ENCODE measurements around the gene PRSS12. TPM values are rescaled to one million over a fixed set of nuclear protein-coding genes. Genes with fewer than 3 reads are reported as not detected.

PRSS12 gene
- total RNA-seq, 1 experiment from 2014 or later: 5.4 TPM

DNA sequence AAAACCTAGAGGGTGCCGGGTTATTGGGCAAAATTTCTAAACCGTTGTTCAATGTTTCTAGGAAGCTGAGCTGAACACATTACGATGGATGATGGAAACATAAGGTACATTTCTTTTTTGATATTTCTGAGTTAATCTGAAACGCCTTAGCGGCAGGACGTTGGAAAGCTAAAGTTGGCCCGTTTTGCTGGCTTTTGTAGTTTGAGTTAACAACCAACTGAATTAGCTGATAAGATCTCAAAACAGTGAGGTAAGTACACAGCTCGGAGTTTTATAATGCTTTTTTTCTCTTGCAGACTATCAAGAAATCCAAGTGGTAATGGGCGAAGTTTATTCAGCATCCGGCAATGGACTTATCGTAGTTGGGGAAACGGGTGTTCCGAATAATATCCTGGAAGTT lies 73.5 kb downstream of the PRSS12 start:
- no peaks in the 10 kb centered on the region for H3K79me1 ChIP-seq (ENCODE audit: insufficient read depth, low read depth, low read length, poor library complexity, severe bottlenecking)
- no peak overlapping the region for H2BK15ac ChIP-seq (ENCODE audit: low read depth, low read length)
- H3K4me2 ChIP-seq (ENCODE audit: insufficient read depth, insufficient read length, low read length): peak overlapping the region; percentile 97
- Mint-ChIP-seq H3K9me3 (peaks cover 0 to 2% of the 10 kb centered on the region in 2 experiments; a peak in 1 of 5 replicates), H3K27me3 (ENCODE audit: low read depth) (no peaks in the 10 kb centered on the region; the same call in 1 of the 2 replicates), H3K27ac (peak overlapping the region; percentile 97 to 99 (median 98); a peak in 6 of 7 replicates), H3K4me3 (peak overlapping the region; percentile 85 to 95), H3K36me3 (ENCODE audit: insufficient read depth in 1 of 3, low read depth in 3 of 3) (peaks cover 11 to 32% (median 21%) of the 10 kb centered on the region in 3 experiments), H3K4me1 (peaks cover 16 to 27% of the 10 kb centered on the region in 2 experiments)
- TF ChIP-seq, protein P1, sequence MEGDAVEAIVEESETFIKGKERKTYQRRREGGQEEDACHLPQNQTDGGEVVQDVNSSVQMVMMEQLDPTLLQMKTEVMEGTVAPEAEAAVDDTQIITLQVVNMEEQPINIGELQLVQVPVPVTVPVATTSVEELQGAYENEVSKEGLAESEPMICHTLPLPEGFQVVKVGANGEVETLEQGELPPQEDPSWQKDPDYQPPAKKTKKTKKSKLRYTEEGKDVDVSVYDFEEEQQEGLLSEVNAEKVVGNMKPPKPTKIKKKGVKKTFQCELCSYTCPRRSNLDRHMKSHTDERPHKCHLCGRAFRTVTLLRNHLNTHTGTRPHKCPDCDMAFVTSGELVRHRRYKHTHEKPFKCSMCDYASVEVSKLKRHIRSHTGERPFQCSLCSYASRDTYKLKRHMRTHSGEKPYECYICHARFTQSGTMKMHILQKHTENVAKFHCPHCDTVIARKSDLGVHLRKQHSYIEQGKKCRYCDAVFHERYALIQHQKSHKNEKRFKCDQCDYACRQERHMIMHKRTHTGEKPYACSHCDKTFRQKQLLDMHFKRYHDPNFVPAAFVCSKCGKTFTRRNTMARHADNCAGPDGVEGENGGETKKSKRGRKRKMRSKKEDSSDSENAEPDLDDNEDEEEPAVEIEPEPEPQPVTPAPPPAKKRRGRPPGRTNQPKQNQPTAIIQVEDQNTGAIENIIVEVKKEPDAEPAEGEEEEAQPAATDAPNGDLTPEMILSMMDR (conservative IDR thresholded peaks at IDR 0.05): no peak
- no peak overlapping the region for H3K23ac ChIP-seq (ENCODE audit: insufficient read length, low read depth, low read length)
- no peak overlapping the region for H4K5ac ChIP-seq (ENCODE audit: insufficient read length, low read depth, low read length)
- H3K4ac ChIP-seq (ENCODE audit: low read depth, low read length): no peak overlapping the region
- peaks cover 5% of the 10 kb centered on the region; the same call in 1 of the 2 replicates for H3K79me2 ChIP-seq (ENCODE audit: insufficient read depth, low read length)
- no peaks in the 10 kb centered on the region for H4K20me1 ChIP-seq (ENCODE audit: control insufficient read depth, insufficient read depth, insufficient read length)
- H2AFZ ChIP-seq (ENCODE audit: low read length): no peak overlapping the region
- no peak overlapping the region for H2BK120ac ChIP-seq (ENCODE audit: low read depth, low read length, poor library complexity, severe bottlenecking)
- peak overlapping the region; percentile 79 for H3K56ac ChIP-seq (ENCODE audit: insufficient read length, low read depth, low read length)
- H3T11ph ChIP-seq (ENCODE audit: low read length): no peak overlapping the region
- no peak overlapping the region for H3K18ac ChIP-seq (ENCODE audit: insufficient read length, low read depth, low read length)
- no CpG with 5 or more reads among the region's 13 CpGs for WGBS (ENCODE audit: extremely low coverage, insufficient read length, low lambda C conversion rate)
- H3K14ac ChIP-seq (ENCODE audit: insufficient read depth, low read length): no peak overlapping the region
- H2BK5ac ChIP-seq (ENCODE audit: insufficient read length, low read length): no peak overlapping the region
- no peak for DNase-seq
- H2BK20ac ChIP-seq (ENCODE audit: low read depth, low read length, poor library complexity, severe bottlenecking): no peak overlapping the region
- H3K27ac ChIP-seq (ENCODE audit: insufficient read length, low read depth, low read length): peak overlapping the region; percentile 66
- H4K8ac ChIP-seq (replicated peaks; ENCODE audit: insufficient read length, low read depth, low read length): no peak overlapping the region
- H2BK12ac ChIP-seq (ENCODE audit: insufficient read length, low read depth, low read length): no peak overlapping the region
- no peaks in the 10 kb centered on the region for H3K4me1 ChIP-seq (ENCODE audit: insufficient read depth, low read length)
- peaks cover 7% of the 10 kb centered on the region for H3K23me2 ChIP-seq (ENCODE audit: insufficient read length, low read depth, low read length, poor library complexity, severe bottlenecking)
- H3K9ac ChIP-seq (ENCODE audit: extremely low read depth, insufficient read length, low read length): peak overlapping the region; percentile 97
- H4K91ac ChIP-seq (ENCODE audit: insufficient read length, low read depth, low read length): no peak overlapping the region
- H2AK5ac ChIP-seq (ENCODE audit: insufficient read length, low read length): no peak overlapping the region
- no peaks in the 10 kb centered on the region for H3K9me3 ChIP-seq (ENCODE audit: control insufficient read depth, low read depth, low read length)
- H3K27me3 ChIP-seq (ENCODE audit: insufficient read depth, low read length): no peaks in the 10 kb centered on the region
